GM06990 (cell line): ENCODE measurements around the gene ST3GAL2.
A peak's percentile ranks its signal among the peaks of the same experiment; 100 is the strongest.
"Not testable (repeated sequence)": the region's sequence is repeated elsewhere in the genome, so short reads cannot be mapped to it uniquely, and the experiment has no call there.

ENCODE experiments used
- DNase-seq: peaks from one replicate; pipeline ENCODE4 v3.0.0-alpha.2; 2011; ENCODE audit not compliant: insufficient read length; ENCODE audit errors: extremely low read depth
- H3K27me3 ChIP-seq: replicated peaks from 2 replicates; pipeline ENCODE4 v1.6.0; 2011; ENCODE audit warnings: low read length; ENCODE audit not compliant: control insufficient read depth, insufficient read depth
- H3K36me3 ChIP-seq: 2 replicates; pipeline ENCODE4 v1.5.1; 2011; ENCODE audit warnings: low read length; ENCODE audit not compliant: control insufficient read depth, insufficient read depth
- H3K4me3 ChIP-seq: replicated peaks from 2 replicates; pipeline ENCODE4 v1.5.1; 2011; ENCODE audit warnings: low read depth, mild to moderate bottlenecking, control low read depth, low read length
- CTCF ChIP-seq: IDR thresholded peaks from 2 replicates; pipeline ENCODE4 v1.5.1; 2011; ENCODE audit warnings: low read length, control low read depth, mild to moderate bottlenecking, inconsistent platforms; ENCODE audit not compliant: insufficient read depth, poor library complexity, severe bottlenecking

ST3GAL2 gene

GRCh38 chr16:70374213-70374612, 64.7 kb downstream of the ST3GAL2 start:
- TF ChIP-seq CTCF = no peak
- Histone ChIP-seq H3K36me3 (peaks cover 15% of the 10 kb centered on the region), H3K4me3 (no peak overlapping the region), H3K27me3 (no peaks in the 10 kb centered on the region)
- DNase-seq = no peak

GRCh38 chr16:70372921-70373728, 65.8 kb downstream of the ST3GAL2 start:
- no peak for TF ChIP-seq CTCF
- no peaks in the 10 kb centered on the region for H3K27me3 ChIP-seq
- H3K4me3 ChIP-seq = no peak overlapping the region
- DNase-seq = no peak
- peaks cover 14% of the 10 kb centered on the region for H3K36me3 ChIP-seq

GRCh38 chr16:70370924-70371323, 68.0 kb downstream of the ST3GAL2 start:
- H3K36me3 ChIP-seq = peaks cover 14% of the 10 kb centered on the region
- no peak for DNase-seq
- no peak for TF ChIP-seq CTCF

GRCh38 chr16:70370145-70370544, 68.8 kb downstream of the ST3GAL2 start:
- peak; percentile 78 for TF ChIP-seq CTCF
- not testable (repeated sequence) for DNase-seq, H3K27me3 ChIP-seq, H3K4me3 ChIP-seq
- peaks cover 19% of the 10 kb centered on the region for H3K36me3 ChIP-seq

More at GRCh38 chr16:70370924-70371323, 68.0 kb downstream of the ST3GAL2 start:
- no peaks in the 10 kb centered on the region for H3K27me3 ChIP-seq
- no peak overlapping the region for H3K4me3 ChIP-seq

GRCh38 chr16:70364399-70364798, 74.5 kb downstream of the ST3GAL2 start:
- peak; percentile 24 for TF ChIP-seq CTCF
- DNase-seq = no peak
- Histone ChIP-seq H3K36me3 (peaks cover 22% of the 10 kb centered on the region), H3K4me3 (no peak overlapping the region), H3K27me3 (no peaks in the 10 kb centered on the region)
